Testis (tissue), 2 donors: ENCODE results near the gene TMEM121.

Experiments
- POLR2A ChIP-seq: fragments of 450-650 bp; IDR thresholded peaks from one replicate; pipeline ENCODE4 v1.6.1; 2017; ENCODE audit warnings: antibody characterized with exemption, mild to moderate bottlenecking, moderate library complexity
- TF ChIP-seq, protein P1 (sequence below), 3 experiments: fragments of 450-650 bp in 2 of 3; fragments of 200-600 bp in 1 of 3; sonication (generic) in 1 of 3; IDR thresholded peaks; one replicate each; pipeline ENCODE4 v1.5.1; 2016 to 2019; ENCODE audit warnings: antibody characterized with exemption in 3 of 3, mild to moderate bottlenecking in 2 of 3, moderate library complexity in 1 of 3

DNA sequence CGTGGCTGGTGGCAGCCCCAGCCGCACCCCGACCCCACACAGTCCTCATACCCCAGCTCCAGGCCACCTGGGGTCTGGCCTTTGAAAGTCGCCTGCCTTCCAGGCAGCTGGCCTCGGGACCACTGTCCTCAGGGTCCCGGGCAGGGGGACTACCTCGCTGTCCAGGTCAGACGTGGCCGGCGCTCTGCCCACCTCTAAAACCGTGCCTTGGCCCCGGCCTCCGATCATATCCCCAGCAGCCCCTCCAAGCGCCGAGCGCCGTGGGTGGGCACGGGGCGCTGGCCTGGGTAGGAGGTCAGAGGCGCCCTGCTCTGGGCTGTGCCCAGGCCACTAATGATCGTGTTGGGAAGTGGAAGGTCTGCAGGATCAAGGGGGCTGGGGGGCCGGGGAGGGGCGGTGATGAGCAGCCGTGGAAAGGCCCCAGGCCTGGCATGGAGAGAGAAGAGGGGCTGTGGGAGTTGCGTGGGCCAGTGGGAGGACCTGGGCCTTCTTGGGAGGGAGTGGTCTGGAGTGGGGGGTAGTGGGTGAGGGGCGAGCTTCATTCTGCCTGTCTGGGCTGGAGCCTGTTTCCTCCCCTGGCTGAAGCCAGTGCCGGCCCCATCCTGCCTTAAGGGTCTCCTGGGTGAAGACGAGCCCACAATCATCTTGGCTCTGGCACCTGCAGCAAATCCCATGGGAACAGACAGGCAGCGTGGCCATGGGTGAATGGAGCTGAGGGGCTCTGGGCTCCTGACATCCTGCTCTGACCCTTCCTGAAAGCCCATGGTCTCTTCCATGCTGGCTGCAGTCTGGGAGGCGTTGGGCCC, 4.9 kb downstream of the TMEM121 start:
- TF ChIP-seq POLR2A = no peak
- TF ChIP-seq, protein P1, sequence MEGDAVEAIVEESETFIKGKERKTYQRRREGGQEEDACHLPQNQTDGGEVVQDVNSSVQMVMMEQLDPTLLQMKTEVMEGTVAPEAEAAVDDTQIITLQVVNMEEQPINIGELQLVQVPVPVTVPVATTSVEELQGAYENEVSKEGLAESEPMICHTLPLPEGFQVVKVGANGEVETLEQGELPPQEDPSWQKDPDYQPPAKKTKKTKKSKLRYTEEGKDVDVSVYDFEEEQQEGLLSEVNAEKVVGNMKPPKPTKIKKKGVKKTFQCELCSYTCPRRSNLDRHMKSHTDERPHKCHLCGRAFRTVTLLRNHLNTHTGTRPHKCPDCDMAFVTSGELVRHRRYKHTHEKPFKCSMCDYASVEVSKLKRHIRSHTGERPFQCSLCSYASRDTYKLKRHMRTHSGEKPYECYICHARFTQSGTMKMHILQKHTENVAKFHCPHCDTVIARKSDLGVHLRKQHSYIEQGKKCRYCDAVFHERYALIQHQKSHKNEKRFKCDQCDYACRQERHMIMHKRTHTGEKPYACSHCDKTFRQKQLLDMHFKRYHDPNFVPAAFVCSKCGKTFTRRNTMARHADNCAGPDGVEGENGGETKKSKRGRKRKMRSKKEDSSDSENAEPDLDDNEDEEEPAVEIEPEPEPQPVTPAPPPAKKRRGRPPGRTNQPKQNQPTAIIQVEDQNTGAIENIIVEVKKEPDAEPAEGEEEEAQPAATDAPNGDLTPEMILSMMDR (IDR thresholded peaks at IDR 0.05) = no peak
